ENCODE results near the gene TNFAIP6.

The TNFAIP6 gene

GRCh38 chr2:151422917-151423439 is 65.6 kb downstream of the TNFAIP6 start:
- no peak for DNase-seq

GRCh38 chr2:151423760-151424159 is 66.4 kb downstream of the TNFAIP6 start:
- no peak for DNase-seq

Data from inflammatory macrophage treated with lipopolysaccharide for 1 hour (primary cell).